Muscle layer of duodenum (tissue), 2 donors: Measurements from ENCODE around the gene ERICH6B.
A peak's percentile ranks its signal among the peaks of the same experiment; 100 is the strongest.
"Not testable (repeated sequence)": the region's sequence is repeated elsewhere in the genome, so short reads cannot be mapped to it uniquely, and the experiment has no call there.

Experiments used
- H3K27ac ChIP-seq: one replicate; pipeline ENCODE4 v1.7.0; 2013; ENCODE audit warnings: mild to moderate bottlenecking, low read length
- H3K27me3 ChIP-seq: one replicate; pipeline ENCODE4 v1.7.0; 2013; ENCODE audit warnings: low read depth, mild to moderate bottlenecking, control low read depth, low read length
- H3K36me3 ChIP-seq, 2 donors: one replicate each; pipeline ENCODE4 v1.7.0; 2013; ENCODE audit warnings: low read length in 2 of 2, control low read depth in 1 of 2, mild to moderate bottlenecking in 1 of 2; ENCODE audit not compliant: insufficient read depth in 2 of 2, control insufficient read depth in 1 of 2
- H3K4me1 ChIP-seq, 2 donors: one replicate each; pipeline ENCODE4 v1.7.0; 2013; ENCODE audit warnings: low read length in 2 of 2, mild to moderate bottlenecking in 2 of 2, control low read depth in 1 of 2, moderate library complexity in 1 of 2; ENCODE audit not compliant: insufficient read depth in 2 of 2, control insufficient read depth in 1 of 2
- H3K4me3 ChIP-seq, 2 donors: one replicate each; pipeline ENCODE4 v1.7.0; 2013; ENCODE audit warnings: low read length in 2 of 2, low read depth in 1 of 2, mild to moderate bottlenecking in 1 of 2
- H3K9me3 ChIP-seq, 2 donors: one replicate each; pipeline ENCODE4 v1.7.0; 2013; ENCODE audit warnings: low read length in 2 of 2, control low read depth in 1 of 2, mild to moderate bottlenecking in 1 of 2; ENCODE audit not compliant: control insufficient read depth in 1 of 2
- donor health status: healthy.

ERICH6B gene

GRCh38 chr13:45615501-45616101, at the start of gene ERICH6B:
ERICH6B (minus strand) TSS chr13:45615739; CDS start chr13:45597005, 18,734 bp downstream.
- Histone ChIP-seq H3K4me1 (peaks cover 0 to 9% of the 10 kb centered on the region in 2 donors), H3K27me3 (no peaks in the 10 kb centered on the region), H3K27ac (no peak within 1 kb of the TSS), H3K9me3 (no peaks in the 10 kb centered on the region), H3K36me3 (no peaks in the 10 kb centered on the region), H3K4me3 (peak within 1 kb of the TSS; percentile 30 to 52)

- not testable (repeated sequence) for H3K27ac ChIP-seq, H3K4me1 ChIP-seq, H3K4me3 ChIP-seq, H3K36me3 ChIP-seq, H3K27me3 ChIP-seq, H3K9me3 ChIP-seq
Observed at GRCh38 chr13:45662903-45663302, 47.4 kb upstream of the ERICH6B start.

DNA sequence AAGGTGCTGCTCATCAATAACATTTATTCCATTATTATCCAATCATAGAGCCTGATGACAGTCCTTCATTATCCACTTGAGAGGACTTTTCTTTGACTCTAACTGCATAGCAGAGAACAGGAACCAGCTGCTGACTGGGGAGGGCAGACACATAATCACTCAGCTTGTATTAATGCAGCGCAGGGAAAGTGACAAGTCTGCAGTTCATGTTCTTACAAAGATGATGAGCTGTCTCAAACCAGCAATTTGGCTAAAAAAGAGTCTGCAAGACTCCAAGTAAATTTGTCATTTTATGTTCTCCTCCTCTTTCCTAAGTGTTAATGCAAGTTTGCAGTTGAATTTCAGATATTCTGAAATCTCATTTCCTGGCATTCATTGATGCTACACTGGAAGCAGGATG, 46.6 kb upstream of the ERICH6B start:
- no peak overlapping the region for H3K27ac ChIP-seq
- no peak overlapping the region for H3K4me3 ChIP-seq
- H3K27me3 ChIP-seq: no peaks in the 10 kb centered on the region
- H3K9me3 ChIP-seq: peaks cover 0 to 3% of the 10 kb centered on the region in 2 donors
- no peaks in the 10 kb centered on the region for H3K36me3 ChIP-seq
- H3K4me1 ChIP-seq: no peaks in the 10 kb centered on the region

GRCh38 chr13:45660458-45660857, 44.9 kb upstream of the ERICH6B start:
- not testable (repeated sequence) for H3K4me1 ChIP-seq, H3K27ac ChIP-seq, H3K9me3 ChIP-seq, H3K36me3 ChIP-seq, H3K4me3 ChIP-seq, H3K27me3 ChIP-seq

DNA sequence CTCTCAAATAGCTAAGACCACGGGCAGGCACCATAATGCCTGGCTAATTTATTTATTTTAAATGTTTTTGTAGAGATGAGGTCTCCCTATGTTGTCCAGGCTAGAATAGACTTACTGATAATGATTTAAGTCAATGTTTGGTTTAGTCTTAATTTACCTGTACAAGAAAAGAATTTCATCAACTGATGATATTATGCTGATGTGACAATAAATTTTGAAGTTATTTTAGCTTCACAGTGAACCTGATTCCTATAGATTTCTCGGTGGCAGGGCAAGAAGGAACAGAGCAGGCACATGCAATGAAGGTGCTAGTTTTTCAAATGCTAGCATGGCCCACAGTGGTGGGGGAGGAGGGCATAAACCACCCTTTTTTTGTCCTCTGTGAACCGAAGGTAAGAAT, 44.0 kb upstream of the ERICH6B start:
- Histone ChIP-seq H3K4me1 (no peaks in the 10 kb centered on the region), H3K9me3 (peaks cover 0 to 3% of the 10 kb centered on the region in 2 donors), H3K36me3 (no peaks in the 10 kb centered on the region), H3K27ac (no peak overlapping the region), H3K4me3 (no peak overlapping the region), H3K27me3 (no peaks in the 10 kb centered on the region)

DNA sequence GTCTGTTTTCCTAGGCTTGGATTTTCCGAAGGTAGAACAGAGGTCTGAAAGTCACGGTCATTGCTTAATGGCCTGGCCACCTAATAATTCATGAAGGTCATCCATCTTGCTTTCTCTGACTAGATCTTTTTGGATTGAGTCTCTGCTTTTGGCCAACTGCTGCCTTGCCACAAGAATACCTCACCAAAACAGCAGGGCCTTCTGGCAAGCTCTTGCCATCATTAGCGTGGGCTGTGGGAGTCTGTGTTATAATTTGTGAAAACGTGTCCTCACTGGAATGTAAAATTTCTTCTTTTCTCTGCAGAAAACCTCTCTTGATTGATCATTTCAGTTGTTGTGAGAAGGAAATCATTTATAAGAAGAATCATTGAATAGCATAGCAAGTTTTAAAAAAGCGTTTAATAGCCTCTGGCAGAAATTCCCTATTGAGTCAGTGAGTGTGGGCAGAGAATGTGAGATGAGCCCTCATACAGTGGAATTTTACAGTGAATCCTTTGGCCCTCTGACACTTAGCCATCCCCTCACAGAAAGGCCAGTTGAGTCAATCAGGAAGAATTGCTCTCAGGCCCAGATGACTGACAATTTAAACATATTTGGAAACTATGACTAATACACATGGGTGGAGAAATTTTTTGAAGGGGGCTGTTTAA, 43.2 kb upstream of the ERICH6B start:
- no peak overlapping the region for H3K4me3 ChIP-seq
- peaks cover 0 to 3% of the 10 kb centered on the region in 2 donors for H3K9me3 ChIP-seq
- H3K4me1 ChIP-seq: no peaks in the 10 kb centered on the region
- H3K27ac ChIP-seq: no peak overlapping the region
- H3K36me3 ChIP-seq: no peaks in the 10 kb centered on the region
- H3K27me3 ChIP-seq: no peaks in the 10 kb centered on the region

DNA sequence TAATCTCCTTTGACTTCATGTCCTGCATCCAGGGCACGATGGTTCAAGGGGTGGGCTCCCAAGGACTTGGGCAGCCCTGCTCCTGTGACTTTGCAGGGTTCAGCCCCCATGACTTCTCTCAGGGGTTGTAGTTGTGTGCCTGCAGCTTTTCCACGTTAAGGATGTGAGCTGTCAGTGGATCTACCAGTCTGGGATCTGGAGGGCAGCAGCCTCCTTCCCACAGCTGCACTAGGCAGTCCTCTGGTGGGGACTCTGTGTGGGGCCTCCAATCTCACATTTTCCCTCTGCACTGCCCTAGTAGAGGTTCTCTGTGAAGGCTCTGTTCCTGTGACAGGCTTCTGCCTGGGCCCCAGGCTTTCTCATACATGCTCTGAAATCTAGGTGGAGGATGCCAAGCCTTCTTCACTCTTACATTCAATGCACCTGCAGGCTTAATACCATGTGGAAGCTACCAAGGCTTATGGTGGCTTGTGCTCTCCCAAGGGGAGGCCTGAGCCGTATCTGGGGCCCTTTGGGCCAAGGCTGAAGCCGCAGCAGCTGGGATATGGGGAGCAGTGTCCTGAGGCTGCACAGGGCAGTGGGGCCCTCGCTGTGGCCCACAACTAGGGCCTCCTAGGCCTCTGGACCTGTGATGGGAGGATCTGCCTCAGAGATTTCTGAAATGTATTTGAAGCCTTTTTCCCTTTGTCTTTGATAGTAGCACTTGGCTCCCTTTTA, 39.3 kb upstream of the ERICH6B start:
- no peak overlapping the region for H3K4me3 ChIP-seq
- H3K27ac ChIP-seq: no peak overlapping the region
- no peaks in the 10 kb centered on the region for H3K4me1 ChIP-seq
- H3K27me3 ChIP-seq: no peaks in the 10 kb centered on the region
- H3K36me3 ChIP-seq: no peaks in the 10 kb centered on the region
- peaks cover 0 to 3% of the 10 kb centered on the region in 2 donors for H3K9me3 ChIP-seq

DNA sequence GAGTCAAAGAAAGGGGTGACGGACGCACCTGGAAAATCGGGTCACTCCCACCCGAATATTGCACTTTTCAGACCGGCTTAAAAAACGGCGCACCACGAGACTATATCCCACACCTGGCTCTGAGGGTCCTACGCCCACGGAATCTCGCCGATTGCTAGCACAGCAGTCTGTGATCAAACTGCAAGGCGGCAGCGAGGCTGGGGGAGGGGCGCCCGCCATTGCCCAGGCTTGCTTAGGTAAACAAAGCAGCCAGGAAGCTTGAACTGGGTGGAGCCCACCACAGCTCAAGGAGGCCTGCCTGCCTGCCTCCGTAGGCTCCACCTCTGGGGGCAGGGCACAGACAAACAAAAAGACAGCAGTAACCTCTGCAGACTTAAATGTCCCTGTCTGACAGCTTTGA, 29.7 kb upstream of the ERICH6B start:
- H3K4me1 ChIP-seq, H3K27ac ChIP-seq, H3K9me3 ChIP-seq, H3K36me3 ChIP-seq, H3K27me3 ChIP-seq, H3K4me3 ChIP-seq: not testable (repeated sequence)

- H3K36me3 ChIP-seq, H3K9me3 ChIP-seq, H3K4me1 ChIP-seq, H3K4me3 ChIP-seq, H3K27me3 ChIP-seq, H3K27ac ChIP-seq: not testable (repeated sequence)
Observed at GRCh38 chr13:45642159-45642558, 26.6 kb upstream of the ERICH6B start.

GRCh38 chr13:45635291-45635690, 19.8 kb upstream of the ERICH6B start:
- not testable (repeated sequence) for H3K4me3 ChIP-seq, H3K9me3 ChIP-seq, H3K27me3 ChIP-seq, H3K4me1 ChIP-seq, H3K27ac ChIP-seq, H3K36me3 ChIP-seq

DNA sequence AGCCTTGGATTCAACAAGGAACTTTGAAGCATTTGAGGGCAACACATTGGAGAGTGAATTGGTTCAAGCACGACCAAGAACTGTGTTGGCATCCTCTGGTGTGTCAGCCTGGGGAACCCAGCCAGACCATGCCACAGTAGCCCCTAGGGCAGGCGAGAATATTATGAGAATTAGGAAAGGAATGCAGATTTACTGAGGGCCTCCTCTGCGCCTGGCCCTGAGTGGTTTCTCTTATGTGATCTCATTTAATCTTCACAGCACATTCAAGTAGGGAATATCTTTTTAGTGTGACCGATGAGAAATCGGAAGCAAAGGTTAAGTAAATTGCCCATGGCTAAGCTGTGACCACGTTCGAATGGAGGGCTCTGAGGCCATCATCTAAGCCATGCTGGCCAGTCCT, 15.3 kb upstream of the ERICH6B start:
- H3K27me3 ChIP-seq: no peaks in the 10 kb centered on the region
- no peaks in the 10 kb centered on the region for H3K36me3 ChIP-seq
- no peaks in the 10 kb centered on the region for H3K9me3 ChIP-seq
- H3K27ac ChIP-seq: no peak overlapping the region
- no peak overlapping the region for H3K4me3 ChIP-seq
- H3K4me1 ChIP-seq: no peaks in the 10 kb centered on the region
